ENCODE results near the gene KIF1B.

DNA sequence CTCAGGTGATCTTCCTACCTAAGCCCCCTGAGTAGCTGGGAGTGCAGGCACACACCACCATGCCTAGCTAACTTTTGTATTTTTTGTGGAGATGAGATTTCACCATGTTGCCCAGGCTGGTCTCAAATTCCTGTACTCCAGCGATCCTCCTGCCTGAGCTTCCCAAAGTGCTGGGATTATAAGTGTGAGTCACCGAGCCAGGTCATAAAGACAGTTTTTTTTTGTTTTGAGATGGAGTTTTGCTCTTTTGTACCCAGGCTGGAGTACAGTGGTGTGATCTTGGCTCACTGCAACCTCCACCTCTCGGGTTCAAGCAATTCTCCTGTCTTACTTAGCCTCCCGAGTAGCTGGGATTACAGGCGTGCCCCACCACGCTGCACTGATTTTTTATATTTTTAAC, 42.1 kb downstream of the KIF1B start:
- TF ChIP-seq POLR2AphosphoS5 (IDR thresholded peaks at IDR 0.05; ENCODE audit: borderline replicate concordance, low read depth, low read length), result no peak
- no peak for TF ChIP-seq EZH2 (IDR thresholded peaks at IDR 0.05)
- no peak for TF ChIP-seq FOXP2 (optimal IDR thresholded peaks at IDR 0.05; ENCODE audit: control extremely low read depth, extremely low read length, insufficient read depth)
